K562 (cell line): ENCODE results near the gene PBX2. TPM values are rescaled to one million over a fixed set of nuclear protein-coding genes. Genes with fewer than 3 reads are reported as not detected.
A peak's percentile ranks its signal among the peaks of the same experiment; 100 is the strongest.

Experiments used
- ATF3 ChIP-seq, 2 experiments: fragments of 450-650 bp in 1 of 2; sonication (generic) in 1 of 2; formaldehyde crosslinking in 1 of 2; IDR thresholded peaks in 1 of 2; conservative IDR thresholded peaks in 1 of 2; 2 replicates each; pipeline versions ENCODE4 v1.6.1 to v1.8.1; 2016 to 2023; ENCODE audit warnings: mild to moderate bottlenecking in 2 of 2, moderate library complexity in 2 of 2, inconsistent platforms in 1 of 2, missing genetic modification reagents in 1 of 2
- BCLAF1 ChIP-seq, 2 experiments: fragments of 450-650 bp in 1 of 2; IDR thresholded peaks; 2 replicates each; pipeline ENCODE4 v1.6.1; 2011 to 2017; ENCODE audit warnings: low read depth in 2 of 2, antibody characterized with exemption in 1 of 2, borderline replicate concordance in 1 of 2, low read length in 1 of 2, mild to moderate bottlenecking in 1 of 2, mixed read lengths in 1 of 2; ENCODE audit not compliant: control insufficient read depth in 1 of 2
- CEBPG ChIP-seq, 3 experiments: fragments of 200-800 bp in 1 of 3; sonication (Bioruptor generic) in 1 of 3; sonication (generic) in 1 of 3; formaldehyde crosslinking in 1 of 3; IDR thresholded peaks in 2 of 3; conservative IDR thresholded peaks in 1 of 3; 2 replicates each; pipeline versions ENCODE4 v1.6.1 to v1.8.0; 2016 to 2022; ENCODE audit warnings: missing compliant biosample characterization in 2 of 3, missing genetic modification characterization in 2 of 3, mild to moderate bottlenecking in 1 of 3, missing genetic modification reagents in 1 of 3
- CHD1 ChIP-seq: fragments of 200-600 bp; sonication (generic); IDR thresholded peaks from one replicate; pipeline ENCODE4 v1.6.1; 2012; ENCODE audit warnings: mild to moderate bottlenecking, moderate library complexity, low read length, inconsistent platforms
- GABPB1 ChIP-seq: sonication (generic); formaldehyde crosslinking; IDR thresholded peaks from 2 replicates; pipeline ENCODE4 v1.8.0; 2022; ENCODE audit warnings: mild to moderate bottlenecking, missing genetic modification reagents
- HDAC3 ChIP-seq: fragments of 450-650 bp; IDR thresholded peaks from 2 replicates; pipeline ENCODE4 v1.6.1; 2018; ENCODE audit warnings: borderline replicate concordance, mild to moderate bottlenecking, moderate library complexity; ENCODE audit not compliant: partially characterized antibody
- LEF1 ChIP-seq: fragments of 450-650 bp; IDR thresholded peaks from 2 replicates; pipeline ENCODE4 v1.6.1; 2016; ENCODE audit warnings: mild to moderate bottlenecking
- TAF9B ChIP-seq: fragments of 450-650 bp; IDR thresholded peaks from 2 replicates; pipeline ENCODE4 v1.6.1; 2018; ENCODE audit warnings: mild to moderate bottlenecking; ENCODE audit not compliant: partially characterized antibody
- TOE1 ChIP-seq, 2 experiments: fragments of 450-650 bp in 1 of 2; sonication (generic) in 1 of 2; formaldehyde crosslinking in 1 of 2; IDR thresholded peaks; 2 replicates each; pipeline versions ENCODE4 v1.7.1 to v1.8.0; 2016 to 2022; ENCODE audit warnings: borderline replicate concordance in 2 of 2, mild to moderate bottlenecking in 2 of 2, antibody characterized with exemption in 1 of 2, inconsistent platforms in 1 of 2, low read depth in 1 of 2, missing genetic modification reagents in 1 of 2, moderate library complexity in 1 of 2
- ZKSCAN3 ChIP-seq: fragments of 250-450 bp; sonication (Bioruptor Pico); IDR thresholded peaks from 2 replicates; pipeline ENCODE4 v1.4.0; 2020
- ZNF143 ChIP-seq: sonication (generic); formaldehyde crosslinking; IDR thresholded peaks from 2 replicates; pipeline ENCODE4 v1.9.0; 2022; ENCODE audit warnings: mild to moderate bottlenecking, missing genetic modification reagents
- ZNF184 ChIP-seq: sonication (generic); formaldehyde crosslinking; IDR thresholded peaks from 2 replicates; pipeline ENCODE4 v1.5.0; 2020; ENCODE audit warnings: missing genetic modification reagents
- polyA plus RNA-seq, 8 experiments: library from polyadenylated mRNA; depleted of rRNA in 4 of 8; stranded (reverse) in 5 of 8; unstranded in 3 of 8; fragments of >200 nt; fragmentation: Nextera tagmentation in 2 of 8; fragmentation: Illumina TruSeq in 1 of 8; extraction: Ambion mirVana in 2 of 8; extraction: Trizol in 1 of 8; gene quantifications; 2 replicates each; pipeline versions ENCODE4 v1.2.1 to v1.2.3, GENCODE V29; 2011 to 2014; ENCODE audit warnings: inconsistent platforms in 1 of 8, missing spikeins in 1 of 8
- total RNA-seq, 7 experiments: library from RNA; depleted of rRNA in 6 of 7; stranded (reverse); fragments of >200 nt in 6 of 7; fragmentation: Illumina TruSeq in 2 of 7; extraction: Trizol in 2 of 7; gene quantifications; 2 replicates each; pipeline versions ENCODE4 v1.2.1 to v1.2.3, GENCODE V29; 2011 to 2021; ENCODE audit warnings: low replicate concordance in 1 of 7
- TF ChIP-seq, protein P1 (sequence below): fragments of 250-450 bp; sonication (Bioruptor Pico); IDR thresholded peaks from 2 replicates; pipeline ENCODE4 v1.5.0; 2021
- TF ChIP-seq, protein P2 (sequence below): fragments of 250-450 bp; sonication (Bioruptor Pico); IDR thresholded peaks from 2 replicates; pipeline ENCODE4 v1.8.0; 2022; ENCODE audit warnings: inconsistent platforms, mild to moderate bottlenecking, moderate library complexity, borderline replicate concordance

PBX2 gene
- total and polyA plus RNA-seq, 9 of the 15 experiments (the other 6 are each of a cell fraction or from before 2014, with no cell fraction given), result 1.9 to 134 (median 62.5) TPM

GRCh38 chr6:32190054-32190851 is at the start of gene PBX2 (continued):
- TF ChIP-seq HDAC3 (peak; percentile 18), LEF1 (peak; percentile 76), CEBPG (CRISPR knock-in tag; IDR thresholded peaks at IDR 0.05) (no peak), CEBPG (tag; conservative IDR thresholded peaks at IDR 0.05 in 1 of 2, IDR thresholded peaks at IDR 0.05 in 1 of 2) (no peak), ATF3 (IDR thresholded peaks at IDR 0.05) (no peak), ATF3 (CRISPR knock-in tag; conservative IDR thresholded peaks at IDR 0.05) (no peak), CHD1 (no peak), TOE1 (IDR thresholded peaks at IDR 0.05; ENCODE audit: borderline replicate concordance) (peak; percentile 89), TOE1 (CRISPR knock-in tag; IDR thresholded peaks at IDR 0.05; ENCODE audit: borderline replicate concordance, low read depth) (no peak), GABPB1 (CRISPR knock-in tag) (no peak), BCLAF1 (IDR thresholded peaks at IDR 0.05; ENCODE audit: borderline replicate concordance in 1 of 2, control insufficient read depth in 1 of 2, low read depth in 2 of 2, low read length in 1 of 2) (no peak), ZNF184 (CRISPR knock-in tag) (no peak), ZKSCAN3 (CRISPR knock-in tag) (no peak), ZNF143 (no peak), TAF9B (peak; percentile 44)
- TF ChIP-seq, protein P1, sequence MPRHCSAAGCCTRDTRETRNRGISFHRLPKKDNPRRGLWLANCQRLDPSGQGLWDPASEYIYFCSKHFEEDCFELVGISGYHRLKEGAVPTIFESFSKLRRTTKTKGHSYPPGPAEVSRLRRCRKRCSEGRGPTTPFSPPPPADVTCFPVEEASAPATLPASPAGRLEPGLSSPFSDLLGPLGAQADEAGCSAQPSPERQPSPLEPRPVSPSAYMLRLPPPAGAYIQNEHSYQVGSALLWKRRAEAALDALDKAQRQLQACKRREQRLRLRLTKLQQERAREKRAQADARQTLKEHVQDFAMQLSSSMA, result no peak
- TF ChIP-seq, protein P2, sequence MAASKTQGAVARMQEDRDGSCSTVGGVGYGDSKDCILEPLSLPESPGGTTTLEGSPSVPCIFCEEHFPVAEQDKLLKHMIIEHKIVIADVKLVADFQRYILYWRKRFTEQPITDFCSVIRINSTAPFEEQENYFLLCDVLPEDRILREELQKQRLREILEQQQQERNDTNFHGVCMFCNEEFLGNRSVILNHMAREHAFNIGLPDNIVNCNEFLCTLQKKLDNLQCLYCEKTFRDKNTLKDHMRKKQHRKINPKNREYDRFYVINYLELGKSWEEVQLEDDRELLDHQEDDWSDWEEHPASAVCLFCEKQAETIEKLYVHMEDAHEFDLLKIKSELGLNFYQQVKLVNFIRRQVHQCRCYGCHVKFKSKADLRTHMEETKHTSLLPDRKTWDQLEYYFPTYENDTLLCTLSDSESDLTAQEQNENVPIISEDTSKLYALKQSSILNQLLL (CRISPR knock-in tag), result no peak
